Hematopoietic multipotent progenitor cell treated with erythropoietin and hydrocortisone succinate and interleukin-3 and kit ligand, for 15 days (in vitro differentiated cells): ENCODE results near the gene TMEM270.
"Not testable (repeated sequence)": the region's sequence is repeated elsewhere in the genome, so short reads cannot be mapped to it uniquely, and the experiment has no call there.

Experiments used
- DNase-seq: peaks from one replicate; pipeline ENCODE4 v3.0.0-alpha.2; 2015; ENCODE audit warnings: low spot score

Gene TMEM270

DNA sequence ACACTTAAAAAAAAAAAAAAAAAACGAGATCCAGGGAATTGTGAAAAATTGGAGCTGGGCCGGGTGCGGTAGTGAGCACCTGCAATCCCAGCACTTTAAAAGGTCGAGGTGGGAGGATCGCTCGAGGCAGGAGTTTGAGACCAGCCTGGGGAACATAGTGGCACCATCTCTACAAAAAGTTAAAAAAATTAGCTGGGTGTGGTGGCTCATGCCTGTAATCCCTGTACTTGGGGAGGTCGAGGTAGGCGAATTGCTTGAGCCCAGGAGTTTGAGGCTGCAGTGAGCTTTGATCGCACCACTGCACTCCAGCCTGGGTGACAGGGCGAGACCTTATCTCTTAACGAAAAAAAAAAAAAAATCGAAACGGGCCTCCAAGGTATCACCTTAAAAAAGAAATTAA lies 28.2 kb upstream of the TMEM270 start:
- DNase-seq = no peak

GRCh38 chr7:73833251-73833919 lies 27.6 kb upstream of the TMEM270 start:
- DNase-seq = no peak

GRCh38 chr7:73834626-73835191 lies 26.2 kb upstream of the TMEM270 start:
- no peak for DNase-seq

DNA sequence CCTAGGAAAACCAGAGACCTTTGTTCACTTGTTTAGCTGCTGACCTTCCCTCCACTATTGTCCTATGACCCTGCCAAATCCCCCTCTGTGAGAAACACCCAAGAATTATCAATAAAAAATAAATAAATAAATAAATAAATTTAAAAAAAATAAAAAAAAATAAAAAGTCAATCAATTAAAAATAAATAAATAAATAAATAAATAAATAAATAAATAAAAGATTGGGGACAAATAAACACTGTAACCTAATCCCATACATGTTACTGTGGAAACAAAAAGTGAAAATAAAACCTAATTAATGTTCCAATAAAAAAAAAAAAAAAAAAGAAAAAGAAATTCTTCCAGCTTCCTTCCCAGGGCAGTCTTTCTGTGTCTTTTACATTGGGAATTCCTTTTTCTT lies 23.8 kb upstream of the TMEM270 start:
- not testable (repeated sequence) for DNase-seq

DNA sequence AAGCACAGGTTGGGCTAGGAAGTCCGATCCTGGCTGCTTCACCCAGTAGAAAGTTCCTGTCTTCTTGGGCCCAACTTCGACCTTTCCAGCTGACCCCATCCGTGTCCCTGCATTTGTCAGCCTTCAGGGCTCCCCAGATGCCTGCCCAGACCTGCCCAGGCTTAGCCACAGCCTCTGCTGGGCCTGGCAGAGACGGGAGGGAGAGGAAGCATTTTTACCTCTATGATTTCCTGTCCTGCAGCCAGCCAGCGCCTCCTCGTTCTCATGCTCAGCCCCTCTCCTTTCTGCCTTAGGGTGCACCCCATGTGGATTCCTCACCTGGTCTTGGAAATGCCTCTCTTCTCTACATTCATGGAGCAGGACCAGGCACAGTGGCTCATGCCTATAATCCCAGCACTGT lies 22.3 kb upstream of the TMEM270 start:
- no peak for DNase-seq

- DNase-seq = no peak
Measured at GRCh38 chr7:73839290-73839689, 21.7 kb upstream of the TMEM270 start.

DNA sequence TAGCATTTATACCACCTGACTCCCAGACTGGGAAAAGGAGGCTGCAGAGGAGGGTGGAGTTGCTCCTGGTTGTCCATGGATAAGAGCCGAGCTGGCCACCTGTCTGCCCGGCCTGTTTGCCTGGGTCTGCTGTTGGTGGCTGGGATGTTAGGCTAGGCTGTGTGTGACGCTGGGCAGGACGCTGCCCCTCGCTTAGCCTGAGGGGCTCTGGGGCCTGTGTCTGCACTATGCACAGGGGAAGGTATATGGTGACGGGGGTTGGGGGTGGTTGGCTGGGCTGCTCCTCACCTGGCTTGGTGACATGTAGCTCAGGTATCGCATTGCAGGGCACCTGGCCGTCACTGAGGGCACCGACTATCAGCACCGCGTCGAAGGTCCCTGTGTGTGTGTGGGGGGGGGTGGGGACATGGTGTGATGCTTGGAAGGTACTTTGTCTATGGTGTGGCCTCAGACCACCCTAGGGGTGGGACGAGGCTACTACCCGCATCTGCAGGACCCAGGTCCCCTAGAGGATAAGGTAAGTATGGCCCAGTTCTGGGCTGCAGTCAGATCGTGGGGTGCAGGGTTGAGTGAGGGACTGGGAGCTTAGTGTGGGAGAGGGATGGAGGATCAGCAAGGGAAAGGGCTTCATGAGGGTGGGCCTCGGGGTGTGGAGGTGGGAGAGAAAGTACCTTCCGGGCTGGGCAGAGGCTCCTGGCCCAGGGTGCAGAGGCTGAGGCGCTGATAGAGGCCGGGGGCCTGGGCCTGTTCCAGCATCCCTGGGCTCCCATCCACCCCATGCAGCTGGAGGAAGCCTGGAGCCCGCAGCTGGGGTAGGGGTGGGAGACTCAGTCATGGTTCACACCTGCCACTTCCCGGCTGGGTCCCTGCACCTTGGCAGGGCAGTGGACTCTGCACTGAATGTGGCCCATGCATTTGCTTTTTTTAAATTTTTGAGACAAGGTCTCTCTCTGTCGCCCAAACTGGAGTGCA lies 20.9 kb upstream of the TMEM270 start:
- no peak for DNase-seq

- DNase-seq = no peak
Measured at GRCh38 chr7:73840715-73841379, 20.1 kb upstream of the TMEM270 start.

- DNase-seq = no peak
Measured at GRCh38 chr7:73841689-73842066, 19.3 kb upstream of the TMEM270 start.

DNA sequence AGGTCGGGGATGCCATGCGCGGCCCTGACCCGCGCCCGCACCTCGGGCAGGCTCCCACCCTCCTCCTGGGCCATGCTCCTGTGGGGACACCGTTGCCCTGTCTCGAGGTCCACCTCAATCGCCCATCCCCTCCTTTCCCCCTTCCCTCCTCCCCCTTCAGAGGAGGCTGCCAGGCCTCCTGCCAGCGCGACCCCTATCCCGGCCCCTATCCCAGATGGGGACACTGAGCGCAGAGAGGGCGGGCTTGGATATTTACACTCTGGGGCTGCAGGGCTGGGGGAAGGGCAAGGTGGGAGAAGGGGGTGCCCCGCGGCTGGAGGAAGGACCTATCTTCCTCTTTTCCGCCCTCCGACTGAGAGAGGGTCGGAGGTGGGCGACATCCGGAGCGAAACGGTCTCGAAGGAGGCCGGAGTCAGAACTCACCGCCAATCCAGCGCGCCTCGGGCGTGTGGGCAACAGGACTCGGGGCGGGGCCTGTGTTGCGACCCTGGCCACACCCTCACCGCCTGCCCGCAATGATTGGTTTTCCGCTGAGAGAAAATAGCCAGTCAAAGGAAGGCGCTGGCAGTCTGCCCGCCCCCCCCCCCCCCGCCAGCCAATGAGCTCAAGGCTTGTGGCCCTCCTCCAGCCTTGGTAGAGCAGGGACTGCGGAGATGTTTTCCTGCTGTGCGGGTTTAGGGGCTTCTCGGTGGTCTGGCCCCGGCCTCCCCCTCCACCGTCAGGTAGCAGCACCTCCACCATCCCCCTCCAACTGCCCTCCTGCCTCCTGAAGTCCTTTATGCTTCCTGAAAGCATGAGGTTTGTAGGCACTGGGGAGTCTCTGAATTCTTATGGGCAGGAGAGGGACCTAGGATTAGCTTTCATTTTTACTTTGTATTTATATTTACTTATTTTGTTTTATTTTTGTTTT lies 18.6 kb upstream of the TMEM270 start, which contains the start of gene METTL27:
TSS of gene METTL27 (minus strand) at position 450 of the 910 bp plus-strand sequence. CDS start at position 74, 376 bp downstream.
- DNase-seq = peak; percentile 95

DNA sequence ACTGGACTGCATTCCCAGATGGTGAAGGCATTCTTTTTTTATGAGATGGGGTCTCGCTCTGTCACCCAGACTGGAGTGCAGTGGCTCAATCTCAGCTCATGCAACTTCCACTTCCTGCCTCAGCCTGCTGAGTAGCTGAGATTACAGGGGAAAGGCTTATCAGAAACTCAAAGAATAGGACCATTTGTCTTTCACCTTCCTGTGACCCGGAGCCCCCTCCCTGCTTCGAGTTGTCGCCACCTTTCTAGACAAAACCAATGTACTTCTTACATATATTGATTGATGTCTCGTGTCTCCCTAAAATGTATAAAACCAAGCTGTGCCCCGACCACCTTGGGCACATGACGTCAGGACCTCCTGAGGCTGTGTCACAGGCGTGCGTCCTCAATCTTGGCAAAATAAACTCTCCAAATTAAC lies 16.8 kb upstream of the TMEM270 start:
- DNase-seq = no peak

GRCh38 chr7:73844848-73845460 lies 16.0 kb upstream of the TMEM270 start:
- no peak for DNase-seq

GRCh38 chr7:73845701-73846195 lies 15.2 kb upstream of the TMEM270 start:
- not testable (repeated sequence) for DNase-seq

DNA sequence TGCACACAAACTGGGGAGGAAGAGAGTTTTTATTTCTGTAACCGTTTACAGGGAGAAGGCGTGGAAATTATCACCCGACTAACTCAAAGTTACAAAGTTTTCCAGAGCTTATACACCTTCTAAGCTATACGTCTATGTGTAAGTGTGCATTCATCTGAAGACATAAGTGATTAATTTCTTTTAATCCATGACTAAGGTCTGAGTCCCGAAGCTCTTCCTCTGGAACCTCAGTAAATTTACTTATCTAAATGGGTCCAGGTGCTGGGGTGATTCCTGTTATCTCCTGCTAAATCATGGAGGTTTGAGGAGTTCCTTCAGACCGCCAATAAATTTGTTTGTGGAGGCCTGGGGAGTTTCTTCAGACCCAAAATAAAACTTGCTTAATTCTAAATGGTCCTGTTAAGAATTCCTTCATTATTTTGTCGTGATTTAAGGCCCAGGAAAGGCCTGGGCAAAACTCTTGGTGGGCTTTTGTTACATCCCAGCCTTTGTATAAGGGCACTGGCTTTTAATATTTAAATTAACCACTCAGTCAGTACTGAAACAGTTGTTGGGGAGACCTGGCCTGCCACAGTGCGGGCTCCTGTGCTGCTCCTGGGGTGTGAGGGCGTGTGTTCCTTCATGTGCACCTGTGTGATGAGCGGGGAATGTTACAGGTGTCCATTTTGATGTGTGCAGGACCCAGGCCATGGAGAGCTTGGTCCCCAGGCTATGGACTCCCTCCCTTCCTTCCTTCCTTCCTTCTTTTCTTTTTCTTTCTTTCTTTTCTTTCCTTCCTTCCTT lies 12.8 kb upstream of the TMEM270 start:
- no peak for DNase-seq

- DNase-seq = peak; percentile 70
Measured at GRCh38 chr7:73850781-73851207, 10.2 kb upstream of the TMEM270 start.

GRCh38 chr7:73851410-73852338 lies 9.3 kb upstream of the TMEM270 start:
- DNase-seq = peak; percentile 65

- no peak for DNase-seq
Measured at GRCh38 chr7:73852500-73852899, 8.5 kb upstream of the TMEM270 start.

GRCh38 chr7:73856941-73857340 lies 4.0 kb upstream of the TMEM270 start:
- no peak for DNase-seq
